Astrocyte of the cerebellum (primary cell): ENCODE measurements around the gene DACH1.

ENCODE experiments used
- DNase-seq: peaks from one replicate; pipeline ENCODE4 v3.0.0-alpha.2; 2011; ENCODE audit warnings: low read depth
- H3K4me3 ChIP-seq: 2 replicates; pipeline ENCODE4 v1.5.1; 2011; ENCODE audit warnings: mild to moderate bottlenecking, low read depth, low read length, moderate library complexity
- in situ Hi-C: cut with HindIII; loops from 2 replicates; pipeline ENCODE4 v1.10.0; 2017; ENCODE audit warnings: low sequenced_read_pairs
- TF ChIP-seq, protein P1 (sequence below): IDR thresholded peaks from 2 replicates; pipeline ENCODE4 v1.5.1; 2012; ENCODE audit warnings: low read length, low read depth, moderate library complexity, mild to moderate bottlenecking; ENCODE audit errors: missing control alignments

The DACH1 gene

DNA sequence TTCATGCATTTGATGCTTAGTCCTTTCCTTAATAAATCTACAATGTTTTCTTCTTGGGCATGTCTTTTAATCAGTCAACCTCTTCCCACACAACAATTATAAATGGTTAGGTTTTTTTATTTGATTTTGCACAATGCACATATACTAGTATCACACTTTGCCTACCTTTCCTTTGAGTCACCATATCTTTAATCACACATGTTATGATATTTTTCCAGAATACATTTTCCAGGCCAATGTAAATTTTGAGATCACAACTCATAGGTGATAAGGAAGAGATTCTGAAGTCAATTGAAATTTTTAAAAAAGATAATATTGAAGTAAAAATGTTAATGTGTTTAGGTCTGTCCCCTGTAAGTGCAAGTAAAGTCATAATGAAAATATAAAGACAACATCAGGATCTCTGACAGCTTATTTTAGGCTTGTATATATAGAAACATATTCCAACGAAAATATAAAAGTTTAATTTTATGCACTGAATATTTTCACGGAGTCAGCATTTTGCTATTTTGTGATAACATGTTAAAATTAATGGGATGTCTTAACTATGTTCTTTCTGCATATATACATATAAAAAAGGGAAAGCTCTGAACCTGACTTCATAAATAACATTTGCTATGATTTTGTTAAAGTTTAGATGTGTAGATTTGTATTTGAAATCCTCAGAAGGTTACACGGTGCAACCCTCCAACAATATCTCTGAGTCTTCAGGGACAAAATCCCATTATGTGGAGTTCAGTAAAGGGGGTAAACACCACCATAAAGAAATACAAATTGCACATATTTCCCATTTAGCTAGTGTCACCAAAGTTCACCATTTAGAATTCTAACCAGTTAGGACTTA lies 351.9 kb downstream of the DACH1 start:
- no peak for DNase-seq
- no peak overlapping the region for H3K4me3 ChIP-seq
- TF ChIP-seq, protein P1, sequence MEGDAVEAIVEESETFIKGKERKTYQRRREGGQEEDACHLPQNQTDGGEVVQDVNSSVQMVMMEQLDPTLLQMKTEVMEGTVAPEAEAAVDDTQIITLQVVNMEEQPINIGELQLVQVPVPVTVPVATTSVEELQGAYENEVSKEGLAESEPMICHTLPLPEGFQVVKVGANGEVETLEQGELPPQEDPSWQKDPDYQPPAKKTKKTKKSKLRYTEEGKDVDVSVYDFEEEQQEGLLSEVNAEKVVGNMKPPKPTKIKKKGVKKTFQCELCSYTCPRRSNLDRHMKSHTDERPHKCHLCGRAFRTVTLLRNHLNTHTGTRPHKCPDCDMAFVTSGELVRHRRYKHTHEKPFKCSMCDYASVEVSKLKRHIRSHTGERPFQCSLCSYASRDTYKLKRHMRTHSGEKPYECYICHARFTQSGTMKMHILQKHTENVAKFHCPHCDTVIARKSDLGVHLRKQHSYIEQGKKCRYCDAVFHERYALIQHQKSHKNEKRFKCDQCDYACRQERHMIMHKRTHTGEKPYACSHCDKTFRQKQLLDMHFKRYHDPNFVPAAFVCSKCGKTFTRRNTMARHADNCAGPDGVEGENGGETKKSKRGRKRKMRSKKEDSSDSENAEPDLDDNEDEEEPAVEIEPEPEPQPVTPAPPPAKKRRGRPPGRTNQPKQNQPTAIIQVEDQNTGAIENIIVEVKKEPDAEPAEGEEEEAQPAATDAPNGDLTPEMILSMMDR, result no peak
- in situ Hi-C loops, result no loop called here

DNA sequence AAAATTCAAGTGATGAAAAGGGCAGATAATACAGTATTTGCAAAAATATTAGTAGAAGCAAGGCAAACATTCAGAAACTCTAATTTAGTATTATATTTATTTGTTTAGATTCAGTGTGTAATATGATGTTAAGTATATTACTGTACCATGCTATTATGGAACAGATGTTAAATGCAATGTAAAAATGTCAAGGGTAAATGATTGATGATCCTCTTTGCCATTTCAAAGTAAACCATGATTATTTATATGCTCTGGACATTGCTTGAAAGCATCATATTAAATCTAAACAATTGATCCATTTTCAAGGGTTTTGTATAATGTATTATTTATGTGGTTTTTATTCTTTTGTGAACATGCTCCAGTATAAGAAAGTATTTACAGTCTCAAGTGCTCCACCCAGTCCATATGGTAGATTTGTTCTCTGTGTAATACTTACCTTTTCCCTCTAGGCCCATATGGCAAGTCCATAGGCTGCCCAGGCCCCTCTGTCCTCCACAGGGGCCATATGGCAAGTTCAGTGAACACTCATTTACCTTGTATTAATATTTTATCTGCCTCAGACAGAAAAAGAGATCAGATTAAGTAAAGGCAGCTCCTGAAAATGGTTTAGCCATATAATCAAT lies 353.5 kb downstream of the DACH1 start:
- no peak for DNase-seq
- no peak overlapping the region for H3K4me3 ChIP-seq
- TF ChIP-seq, protein P1, result no peak
- in situ Hi-C loops, result no loop called here

DNA sequence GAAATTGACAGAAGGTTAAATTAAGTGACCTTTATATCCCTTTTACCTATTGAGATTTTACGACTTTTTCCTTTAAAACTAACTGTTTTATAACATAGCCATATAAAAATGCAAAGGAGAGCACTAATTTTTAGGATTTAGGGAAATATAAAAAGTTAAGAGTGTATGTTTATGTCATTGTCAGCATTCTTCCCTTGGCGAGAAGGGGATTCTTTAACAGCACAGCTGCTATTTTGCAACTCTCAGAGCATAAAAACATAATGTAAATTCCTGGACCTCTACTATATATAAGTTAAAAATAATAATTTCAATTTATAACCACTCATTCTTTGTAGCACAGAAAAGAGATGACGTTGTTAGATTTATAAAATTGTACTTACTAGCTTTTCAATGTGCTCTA lies 363.2 kb downstream of the DACH1 start:
- DNase-seq, result no peak
- in situ Hi-C loops, result no loop called here
- no peak overlapping the region for H3K4me3 ChIP-seq
- TF ChIP-seq, protein P1, result no peak

DNA sequence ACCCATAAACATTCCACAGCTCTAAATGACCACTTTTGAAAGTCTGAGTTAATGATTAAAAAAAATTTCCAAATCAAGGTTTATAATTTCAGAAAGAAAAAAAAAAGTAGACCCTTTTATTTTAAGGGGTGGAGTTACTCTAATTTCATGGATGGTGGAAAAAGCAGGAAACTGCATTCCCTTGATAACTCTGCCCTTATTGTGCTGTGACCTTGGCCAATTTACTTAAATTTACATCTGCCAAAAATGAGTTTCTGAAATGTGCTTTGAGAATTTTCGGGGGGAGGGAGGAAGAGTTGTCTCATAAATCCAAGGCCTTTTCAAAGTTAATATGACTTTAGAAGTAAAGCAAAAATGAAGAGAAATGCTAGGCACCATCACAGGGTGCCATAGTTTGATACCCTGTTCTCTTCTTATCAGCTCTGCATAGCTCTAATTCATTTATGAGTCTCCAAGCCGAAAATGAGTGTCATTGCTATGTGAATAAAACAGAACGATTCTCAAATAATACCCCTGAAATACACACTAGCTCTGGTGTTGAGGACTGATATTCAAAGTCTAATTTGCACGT lies 367.0 kb downstream of the DACH1 start:
- DNase-seq, result no peak
- in situ Hi-C loops, result no loop called here
- TF ChIP-seq, protein P1, result no peak
- H3K4me3 ChIP-seq, result no peak overlapping the region

DNA sequence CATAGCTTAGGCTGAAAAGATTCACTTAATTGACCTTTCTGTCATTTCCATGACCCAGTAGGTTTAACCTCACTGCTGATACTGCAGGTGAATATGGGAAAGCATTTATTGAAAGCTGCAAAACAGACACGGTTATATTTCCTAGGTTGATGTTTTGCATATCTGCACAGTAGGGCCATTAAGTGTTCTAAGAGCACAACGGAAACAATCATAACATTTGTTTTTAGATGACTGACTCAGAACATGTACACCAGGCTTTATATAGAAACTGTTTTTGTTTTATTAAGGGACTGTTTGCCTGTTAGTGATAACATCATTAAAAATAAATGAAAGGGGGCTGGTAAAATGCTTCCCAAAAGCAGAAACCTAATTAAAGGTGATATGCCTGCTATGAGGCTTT lies 367.8 kb downstream of the DACH1 start:
- TF ChIP-seq, protein P1, result no peak
- no peak for DNase-seq
- no peak overlapping the region for H3K4me3 ChIP-seq
- in situ Hi-C loops, result no loop called here

DNA sequence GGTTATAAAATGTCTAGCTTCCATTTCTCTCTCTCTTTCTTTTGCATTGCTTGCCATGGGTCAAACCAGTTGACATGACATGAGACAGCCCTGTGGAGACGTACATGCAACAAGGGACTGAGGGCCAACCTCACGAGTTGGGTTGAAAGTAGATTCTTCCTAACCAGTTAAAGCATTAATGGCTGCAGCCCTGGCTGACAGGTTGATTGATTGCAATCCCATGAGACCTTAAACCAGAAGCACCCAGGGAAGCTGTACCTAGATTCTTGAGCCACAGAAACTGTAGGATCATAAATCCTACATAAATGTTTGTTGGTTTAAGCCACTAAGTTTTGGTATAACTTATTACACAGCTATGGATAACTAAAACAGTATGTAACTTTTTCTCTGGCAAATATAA lies 373.8 kb downstream of the DACH1 start:
- no peak for DNase-seq
- H3K4me3 ChIP-seq, result no peak overlapping the region
- in situ Hi-C loops, result no loop called here
- TF ChIP-seq, protein P1, result no peak
